ENCODE data around the gene CFAP20DC.
"Not testable (repeated sequence)": the region's sequence is repeated elsewhere in the genome, so short reads cannot be mapped to it uniquely, and the experiment has no call there.

The CFAP20DC gene

GRCh38 chr3:58864480-58864879 lies 185.3 kb downstream of the CFAP20DC start:
- DNase-seq: no peak

DNA sequence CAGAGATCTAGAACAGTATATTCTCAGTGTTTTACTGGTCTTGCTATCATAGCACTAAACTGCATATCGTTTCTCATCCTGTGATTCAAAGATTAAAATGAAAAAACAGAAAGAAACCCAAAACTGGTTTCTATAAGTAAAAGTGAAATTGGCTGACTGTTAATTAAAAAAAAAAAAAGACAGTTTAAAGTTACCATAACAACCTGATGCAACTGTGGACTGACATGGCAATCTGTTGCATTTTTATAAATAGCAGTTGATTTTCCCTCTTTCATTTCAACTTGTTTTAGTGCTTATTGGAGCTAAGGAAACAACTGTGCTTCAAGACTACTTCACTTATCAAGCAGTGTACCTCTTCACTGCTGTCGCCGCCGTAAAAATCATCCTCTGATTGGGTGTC lies 186.6 kb downstream of the CFAP20DC start:
- DNase-seq: no peak

DNA sequence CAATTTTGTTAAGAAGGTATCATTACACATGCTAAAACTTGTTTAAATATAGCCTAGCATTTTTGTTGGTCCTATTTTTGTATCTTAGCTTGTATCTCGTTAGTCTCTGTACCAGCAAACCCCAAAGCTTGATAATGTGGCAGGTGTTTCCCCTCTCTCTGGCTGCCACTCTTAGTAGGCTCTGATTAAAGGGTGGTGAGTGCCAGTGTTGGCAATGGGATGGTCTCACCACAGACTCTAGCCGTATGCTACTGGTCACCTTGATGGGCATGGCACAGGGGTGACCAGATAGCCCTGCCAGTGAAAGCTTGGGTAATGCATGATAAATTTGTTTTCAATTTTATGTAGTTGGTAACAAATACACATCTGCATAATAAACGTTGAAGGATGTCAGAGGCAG lies 188.3 kb downstream of the CFAP20DC start:
- no peak for DNase-seq

DNA sequence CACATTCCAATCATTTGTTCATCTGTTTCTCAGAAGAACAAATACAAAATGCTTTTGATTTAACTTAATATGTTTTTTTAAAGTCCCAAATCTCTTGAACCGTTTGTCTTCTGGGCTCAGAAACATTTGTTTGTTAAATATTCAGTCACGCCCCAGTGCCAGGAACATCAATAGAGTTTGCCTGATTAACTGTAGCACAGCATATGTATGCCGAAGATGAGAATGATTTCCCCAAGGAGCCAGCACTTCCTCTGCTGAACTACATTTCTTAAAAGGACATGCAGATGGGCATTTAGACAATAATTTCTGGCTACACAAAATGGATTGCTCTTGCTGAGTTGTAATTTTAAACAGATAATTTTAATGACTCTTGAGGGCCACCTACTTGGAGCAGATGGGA lies 191.7 kb downstream of the CFAP20DC start:
- no peak for DNase-seq

GRCh38 chr3:58857402-58857801 lies 192.4 kb downstream of the CFAP20DC start:
- no peak for DNase-seq

DNA sequence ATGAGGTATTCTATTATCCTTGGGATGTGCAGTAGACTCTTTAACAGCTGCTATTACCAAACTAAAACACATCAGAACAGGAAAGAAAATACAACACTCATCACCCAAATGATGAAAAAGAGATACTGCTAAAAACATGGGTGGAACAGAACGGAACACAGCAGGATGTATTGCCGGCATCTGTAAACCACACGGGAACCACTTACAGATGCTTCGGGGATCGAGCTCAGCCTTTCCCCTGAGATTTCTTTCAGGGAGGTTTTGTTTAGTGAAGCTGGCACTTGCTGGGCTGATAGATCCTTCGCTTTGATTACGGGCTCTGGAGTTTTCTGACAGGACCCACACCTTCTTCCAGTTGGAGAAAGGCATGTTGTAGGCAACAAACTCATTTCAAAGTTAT lies 201.0 kb downstream of the CFAP20DC start:
- DNase-seq: no peak

GRCh38 chr3:58842050-58842747 lies 207.6 kb downstream of the CFAP20DC start:
- DNase-seq: not testable (repeated sequence)

DNA sequence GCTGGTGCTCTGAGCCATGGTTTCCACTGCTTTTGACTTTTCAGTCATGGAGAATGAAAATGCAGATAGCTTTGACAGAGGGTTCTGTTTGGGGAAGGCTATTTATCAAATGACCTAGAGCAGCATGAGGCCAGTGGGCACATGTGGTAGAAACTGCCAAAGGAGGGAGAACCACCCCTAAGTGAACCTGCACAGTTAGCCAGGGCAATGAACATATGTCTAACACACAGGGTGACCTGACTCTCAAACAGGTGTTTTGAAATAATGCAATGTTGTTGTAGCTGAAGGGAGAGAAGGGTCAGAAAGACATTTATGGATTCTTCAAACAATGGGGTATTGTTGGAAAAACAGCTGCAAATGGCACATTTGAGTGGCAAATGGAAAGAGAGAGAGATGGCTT lies 208.9 kb downstream of the CFAP20DC start:
- no peak for DNase-seq

DNA sequence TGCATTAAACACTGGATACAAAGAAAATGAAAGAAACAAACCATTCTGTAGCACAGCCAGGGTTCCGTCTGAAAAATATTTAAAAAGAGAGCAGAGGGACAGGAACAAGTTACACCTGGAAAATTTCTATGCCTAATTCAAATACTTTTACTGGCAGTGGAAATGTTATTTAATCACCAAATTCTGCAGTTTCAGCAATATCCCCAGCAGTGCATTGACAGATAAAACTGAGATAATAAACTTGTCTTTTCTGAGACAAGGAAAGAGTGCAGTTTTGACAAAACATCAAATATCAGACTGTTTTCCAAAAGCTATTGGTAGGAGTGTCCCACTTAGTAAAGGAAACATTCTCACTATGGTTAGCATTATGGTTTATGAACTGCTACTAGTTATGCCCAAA lies 209.9 kb downstream of the CFAP20DC start:
- no peak for DNase-seq

DNA sequence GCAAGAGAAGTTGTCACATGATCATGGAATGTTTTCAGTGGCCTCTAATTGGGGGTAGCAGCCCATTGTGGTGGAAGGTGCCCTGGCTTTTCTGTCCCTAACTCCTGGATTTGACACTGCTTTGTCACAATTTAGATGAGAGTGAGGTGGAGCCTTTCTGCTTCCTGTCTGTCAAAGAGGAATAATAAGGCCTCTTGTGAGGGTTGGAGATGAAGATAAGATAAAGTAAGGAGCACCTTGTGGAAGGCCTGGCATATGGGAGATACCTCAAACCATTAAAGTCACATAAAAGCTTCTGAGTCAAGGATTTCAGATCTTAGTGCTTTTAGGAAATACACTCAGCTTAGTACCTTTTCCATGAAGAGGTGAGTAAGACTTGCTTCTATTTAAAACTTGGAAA lies 210.6 kb downstream of the CFAP20DC start:
- no peak for DNase-seq

GRCh38 chr3:58837856-58838255 lies 212.0 kb downstream of the CFAP20DC start:
- no peak for DNase-seq

GRCh38 chr3:58837141-58837843 lies 212.5 kb downstream of the CFAP20DC start:
- DNase-seq: no peak

GRCh38 chr3:58835086-58835485 lies 214.7 kb downstream of the CFAP20DC start:
- DNase-seq: no peak

GRCh38 chr3:58833491-58833890 lies 216.3 kb downstream of the CFAP20DC start:
- DNase-seq: no peak

DNA sequence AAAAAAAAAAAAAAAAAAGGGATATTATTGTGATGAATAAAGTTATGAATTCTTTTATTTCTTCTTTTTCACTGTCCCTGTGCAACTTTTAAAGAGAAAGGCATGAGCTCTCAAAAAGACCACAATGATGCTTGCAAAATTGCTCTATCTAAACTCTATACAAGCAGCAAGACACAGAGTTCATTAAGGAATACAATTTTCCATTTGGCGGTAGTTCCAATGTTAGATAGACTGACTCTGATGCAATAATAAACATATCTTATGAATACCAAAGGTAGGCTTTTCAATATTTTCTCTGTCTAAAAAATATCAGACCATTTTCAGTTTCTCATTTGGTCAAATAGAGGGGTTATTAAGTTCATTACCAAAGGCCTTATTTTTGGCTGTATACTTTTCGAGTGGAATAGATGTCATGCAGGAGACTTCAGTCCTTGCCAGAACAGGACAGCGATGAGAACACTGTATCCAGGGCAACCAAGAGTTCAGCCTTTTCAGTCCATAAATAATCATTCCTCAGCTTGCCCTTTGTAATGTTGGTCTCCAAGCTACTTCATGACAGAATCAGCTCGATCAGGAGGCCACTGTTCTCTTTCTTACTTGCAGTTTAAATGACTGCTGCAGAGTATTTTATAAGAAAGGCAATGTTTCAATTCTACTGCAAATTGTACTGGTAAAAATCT lies 220.4 kb downstream of the CFAP20DC start:
- DNase-seq: no peak

GRCh38 chr3:58824777-58825176 lies 225.0 kb downstream of the CFAP20DC start:
- DNase-seq: no peak

GRCh38 chr3:58824285-58824684 lies 225.5 kb downstream of the CFAP20DC start:
- no peak for DNase-seq

DNA sequence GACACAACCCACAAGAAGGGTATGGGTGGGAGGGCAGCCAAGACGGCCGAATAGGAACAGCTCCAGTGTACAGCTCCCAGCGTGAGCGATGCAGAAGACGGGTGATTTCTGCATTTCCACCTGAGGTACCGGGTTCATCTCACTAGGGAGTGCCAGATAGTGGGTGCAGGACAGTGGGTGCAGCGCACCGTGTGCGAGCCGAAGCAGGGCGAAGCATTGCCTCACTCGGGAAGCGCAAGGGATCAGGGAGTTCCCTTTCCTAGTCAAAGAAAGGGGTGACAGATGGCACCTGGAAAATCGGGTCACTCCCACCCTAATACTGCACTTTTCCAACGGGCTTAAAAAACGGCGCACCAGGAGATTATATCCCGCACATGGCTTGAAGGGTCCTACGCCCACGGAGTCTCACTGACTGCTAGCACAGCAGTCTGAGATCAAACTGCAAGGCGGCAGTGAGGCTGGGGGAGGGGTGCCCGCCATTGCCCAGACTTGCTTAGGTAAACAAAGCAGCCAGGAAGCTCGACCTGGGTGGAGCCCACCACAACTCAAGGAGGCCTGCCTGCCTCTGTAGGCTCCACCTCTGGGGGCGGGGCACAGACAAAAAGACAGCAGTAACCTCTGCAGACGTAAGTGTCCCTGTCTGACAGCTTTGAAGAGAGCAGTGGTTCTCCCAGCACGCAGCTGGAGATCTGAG lies 243.1 kb downstream of the CFAP20DC start:
- not testable (repeated sequence) for DNase-seq

- no peak for DNase-seq
These were observed 244.9 kb downstream of the CFAP20DC start for GRCh38 chr3:58804914-58805313.

GRCh38 chr3:58801541-58801940 lies 248.3 kb downstream of the CFAP20DC start:
- DNase-seq: no peak

- no peak for DNase-seq
These were observed 248.9 kb downstream of the CFAP20DC start for GRCh38 chr3:58800940-58801339.

DNA sequence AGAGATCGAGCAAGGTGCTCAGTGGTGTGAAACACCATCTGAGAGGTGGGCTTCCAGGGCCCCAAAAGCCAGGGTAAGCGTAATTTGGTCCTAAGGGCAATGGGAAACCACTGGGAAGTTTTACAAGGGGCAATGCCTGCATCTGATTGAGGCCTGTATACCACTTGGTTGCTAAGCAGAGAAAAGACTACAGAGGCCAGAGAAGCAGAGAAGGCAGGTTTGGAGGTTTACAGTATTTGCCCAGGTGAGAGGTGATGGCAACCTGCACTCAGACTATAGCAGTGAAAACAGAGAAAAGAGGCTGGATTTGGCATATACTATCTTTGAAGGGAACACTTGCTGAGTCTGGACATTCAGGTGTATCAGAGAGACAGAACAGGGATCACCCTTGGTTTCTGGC lies 249.8 kb downstream of the CFAP20DC start:
- no peak for DNase-seq

DNA sequence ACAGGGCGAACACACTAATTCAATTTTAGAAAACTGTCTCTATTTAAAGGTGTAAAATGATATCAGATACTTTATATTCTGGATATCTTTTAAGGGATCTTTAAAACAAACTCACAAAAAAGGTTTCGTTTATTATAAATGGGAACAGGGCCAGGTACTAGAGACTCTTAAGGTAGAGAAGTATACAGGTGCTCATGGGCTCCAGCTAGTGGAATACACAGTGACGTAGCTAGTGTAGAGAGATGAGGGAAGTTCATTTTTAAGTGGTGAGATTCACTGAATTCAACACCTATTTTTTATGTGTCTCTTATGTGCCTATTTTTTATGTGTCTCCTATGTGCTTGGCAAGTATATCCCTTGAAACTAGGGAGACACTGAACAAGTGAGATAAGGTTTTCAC lies 250.6 kb downstream of the CFAP20DC start:
- no peak for DNase-seq

DNA sequence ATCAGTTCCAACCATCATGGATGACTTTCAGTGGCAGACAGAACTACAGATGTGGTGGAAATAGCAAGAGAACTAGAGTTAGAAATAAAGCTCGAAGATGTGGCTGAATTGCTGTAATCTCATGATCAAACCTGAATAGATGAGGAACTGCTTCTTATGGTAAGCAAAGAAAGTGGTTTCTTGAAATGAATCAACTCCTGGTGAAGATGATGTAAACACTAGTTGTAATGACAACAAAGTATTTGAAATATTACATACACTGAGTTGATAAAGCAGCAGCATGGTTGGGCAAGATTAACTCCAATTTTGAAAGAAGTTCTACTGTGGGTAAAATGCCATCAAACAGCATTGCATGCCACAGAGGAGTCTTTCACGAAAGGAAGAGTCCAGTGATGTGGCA lies 251.5 kb downstream of the CFAP20DC start:
- no peak for DNase-seq
